Measurements from ENCODE around the gene ZNF311.

The ZNF311 gene

DNA sequence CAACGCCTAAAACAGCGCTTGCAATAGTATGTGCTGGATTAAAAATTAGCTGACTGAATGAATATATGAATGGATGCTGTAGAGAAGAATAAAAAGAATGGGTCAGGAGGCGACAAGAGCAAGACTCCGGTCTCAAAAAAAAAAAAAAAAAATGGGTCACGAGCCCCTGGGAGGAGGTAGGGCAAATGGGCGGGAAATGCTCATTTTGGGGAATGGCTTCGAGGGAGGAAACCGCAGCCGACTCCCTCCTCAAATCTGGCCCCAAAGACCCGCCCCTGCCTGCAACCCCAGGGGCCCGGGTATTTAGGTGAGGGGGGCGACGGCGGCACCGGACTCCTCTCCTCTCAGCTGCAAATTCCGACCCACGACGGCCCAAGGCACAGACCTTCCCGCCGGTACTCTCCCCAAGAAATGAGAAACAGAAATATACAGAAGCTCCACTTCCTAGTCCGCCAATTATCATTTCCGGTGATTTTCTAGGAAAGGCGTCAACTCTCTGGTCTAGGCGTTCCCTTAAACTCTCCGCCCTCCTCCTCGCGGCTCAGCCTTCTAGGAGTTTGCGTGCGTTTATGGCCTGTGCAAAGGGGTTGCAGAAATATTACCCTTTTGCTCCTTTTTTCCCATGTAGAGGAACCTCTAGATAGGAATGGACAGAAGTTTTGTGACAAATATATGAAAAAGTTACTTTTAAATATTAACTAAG, at the start of gene ZNF311:
ZNF311 (minus strand) TSS at position 133 of the 703 bp plus-strand sequence. CDS start 1,361 bp downstream, outside the sequence.
- peak; percentile 97 for DNase-seq

- no peak for DNase-seq
These were observed 46.6 kb upstream of the ZNF311 start for GRCh38 chr6:29051680-29052079.

DNA sequence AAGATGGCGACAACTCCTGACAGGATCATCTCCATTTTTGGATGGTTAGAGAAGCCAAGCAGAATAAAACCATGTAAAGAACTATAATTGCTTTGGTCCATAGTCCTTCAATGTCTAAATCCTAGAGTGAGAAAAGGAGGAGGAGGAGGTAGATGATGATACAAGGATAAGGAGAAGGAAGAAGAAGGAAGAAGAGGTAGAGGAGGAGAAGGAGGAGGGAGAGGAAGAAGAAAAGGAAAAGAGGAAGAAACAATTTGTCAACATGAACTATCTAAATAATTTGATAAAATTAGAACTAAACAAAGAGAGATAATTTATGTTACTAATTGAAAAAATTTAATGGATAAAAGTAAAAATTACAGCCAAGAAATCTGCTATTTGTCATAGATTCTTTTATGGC, 40.0 kb upstream of the ZNF311 start, which contains the start of gene OR2W1:
OR2W1 (minus strand) TSS at position 101 of the 400 bp plus-strand sequence; CDS start at position 101, 0 bp downstream.
- no peak for DNase-seq

- no peak for DNase-seq
These were observed 30.8 kb upstream of the ZNF311 start for GRCh38 chr6:29035951-29036350.

DNA sequence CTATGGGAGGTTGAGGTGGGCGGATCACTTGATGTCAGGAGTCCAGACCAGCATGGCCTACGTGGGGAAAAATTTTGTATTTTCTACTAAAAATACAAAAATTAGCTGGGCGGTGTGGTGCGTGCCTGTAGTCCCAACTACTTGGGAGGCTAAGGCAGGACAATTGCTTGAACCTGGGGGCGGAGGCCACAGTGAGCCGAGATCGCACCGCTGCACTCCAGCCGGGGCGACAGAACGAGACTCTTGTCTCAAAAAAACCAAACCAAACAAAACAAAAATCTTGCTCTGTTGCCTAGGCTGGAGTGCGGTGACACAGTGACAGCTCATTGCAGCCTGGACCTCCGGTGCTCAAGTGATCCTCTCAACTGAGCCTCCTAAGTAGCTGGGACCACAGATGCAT, 23.7 kb upstream of the ZNF311 start:
- no peak for DNase-seq

DNA sequence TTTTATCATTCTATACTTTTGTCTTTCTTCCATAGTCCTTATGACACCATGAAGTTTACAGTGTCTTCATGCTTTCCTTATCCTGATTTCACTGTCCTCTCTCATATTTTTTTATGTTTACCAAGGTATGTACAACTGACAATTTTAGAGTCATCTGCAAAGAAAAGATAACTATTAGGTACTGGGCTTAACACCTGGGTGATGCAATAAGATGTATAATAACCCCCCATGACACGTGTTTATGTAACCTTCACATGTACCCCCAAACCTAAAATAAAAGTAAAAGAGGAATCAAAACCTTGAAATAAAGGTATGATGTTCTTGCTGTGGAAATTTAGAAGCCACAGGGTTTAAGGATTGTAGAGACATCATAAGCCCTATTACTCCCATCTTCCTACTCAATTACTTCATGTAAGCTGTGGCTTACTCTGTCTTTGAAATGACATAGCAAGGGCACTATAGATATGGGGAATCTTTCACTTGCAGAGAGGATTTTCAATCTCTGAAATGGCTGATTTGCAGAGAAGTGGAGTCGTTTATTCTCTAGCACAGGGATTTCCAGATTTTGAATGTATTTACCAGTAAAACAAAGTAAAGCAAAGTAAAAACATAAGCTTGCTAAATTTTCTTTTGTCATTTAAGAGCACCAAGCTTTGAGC, 20.9 kb upstream of the ZNF311 start:
- no peak for DNase-seq

- DNase-seq, result no peak
These were observed 16.3 kb upstream of the ZNF311 start for GRCh38 chr6:29021434-29021833.

GRCh38 chr6:29019629-29020028, 14.5 kb upstream of the ZNF311 start:
- no peak for DNase-seq

DNA sequence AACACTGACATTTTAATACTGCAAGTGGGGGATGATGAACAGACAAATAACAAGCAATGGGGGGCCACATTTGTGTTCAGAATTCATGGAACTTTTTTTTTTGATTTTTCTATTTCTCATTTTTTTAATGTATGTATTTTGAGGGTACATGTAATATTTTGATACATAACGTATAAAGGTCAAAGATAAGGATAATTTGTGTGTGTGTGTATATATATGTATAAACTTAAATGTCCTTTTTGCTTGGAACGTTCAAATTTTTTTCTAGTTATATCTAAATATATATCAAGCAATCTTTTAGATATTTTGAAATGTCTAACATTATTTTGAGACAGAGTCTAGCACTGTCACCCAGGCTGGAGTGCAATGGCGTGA, 12.3 kb upstream of the ZNF311 start:
- DNase-seq, result no peak

DNA sequence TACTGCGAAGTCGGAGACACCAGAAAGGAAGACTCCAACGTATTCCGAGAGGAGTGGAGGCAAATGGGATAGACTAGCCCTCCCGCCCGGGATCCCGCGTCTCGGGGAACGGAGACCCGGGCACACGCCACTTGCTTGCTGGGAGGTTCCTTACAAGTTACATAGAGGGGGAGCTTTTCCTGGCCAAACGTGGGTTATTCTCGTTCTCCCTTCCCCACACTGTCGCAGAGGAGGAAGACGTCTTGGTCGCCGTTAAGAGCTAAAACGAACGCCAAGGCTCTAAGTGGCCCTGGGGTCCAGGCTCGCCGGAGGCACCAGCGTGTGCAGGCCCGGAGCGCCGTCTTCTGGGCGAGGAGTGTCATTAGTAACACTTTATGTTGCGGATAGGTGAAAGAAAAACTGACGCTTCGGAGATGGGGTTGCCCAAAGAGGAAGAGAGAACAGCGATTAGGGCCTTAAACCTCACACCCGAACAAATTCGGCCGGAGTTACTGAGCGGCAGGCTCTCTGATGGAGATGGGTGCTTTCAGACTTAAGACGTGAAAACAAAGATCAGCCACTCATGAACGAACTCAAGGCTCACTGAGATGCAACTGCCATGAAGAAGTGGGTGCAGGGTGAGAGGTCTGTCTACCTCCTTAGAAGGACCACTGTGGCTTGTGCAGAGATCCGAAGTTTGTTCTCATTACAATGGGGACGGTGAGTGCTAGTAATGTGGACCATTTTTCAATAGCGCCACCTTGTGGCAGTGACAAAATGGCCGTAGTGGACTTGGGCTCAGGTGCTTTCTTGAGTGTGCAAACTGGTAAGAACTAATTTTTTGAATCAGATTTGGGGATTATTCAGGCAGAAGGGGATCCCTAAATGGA, 11.7 kb upstream of the ZNF311 start:
- DNase-seq, result peak; percentile 95

DNA sequence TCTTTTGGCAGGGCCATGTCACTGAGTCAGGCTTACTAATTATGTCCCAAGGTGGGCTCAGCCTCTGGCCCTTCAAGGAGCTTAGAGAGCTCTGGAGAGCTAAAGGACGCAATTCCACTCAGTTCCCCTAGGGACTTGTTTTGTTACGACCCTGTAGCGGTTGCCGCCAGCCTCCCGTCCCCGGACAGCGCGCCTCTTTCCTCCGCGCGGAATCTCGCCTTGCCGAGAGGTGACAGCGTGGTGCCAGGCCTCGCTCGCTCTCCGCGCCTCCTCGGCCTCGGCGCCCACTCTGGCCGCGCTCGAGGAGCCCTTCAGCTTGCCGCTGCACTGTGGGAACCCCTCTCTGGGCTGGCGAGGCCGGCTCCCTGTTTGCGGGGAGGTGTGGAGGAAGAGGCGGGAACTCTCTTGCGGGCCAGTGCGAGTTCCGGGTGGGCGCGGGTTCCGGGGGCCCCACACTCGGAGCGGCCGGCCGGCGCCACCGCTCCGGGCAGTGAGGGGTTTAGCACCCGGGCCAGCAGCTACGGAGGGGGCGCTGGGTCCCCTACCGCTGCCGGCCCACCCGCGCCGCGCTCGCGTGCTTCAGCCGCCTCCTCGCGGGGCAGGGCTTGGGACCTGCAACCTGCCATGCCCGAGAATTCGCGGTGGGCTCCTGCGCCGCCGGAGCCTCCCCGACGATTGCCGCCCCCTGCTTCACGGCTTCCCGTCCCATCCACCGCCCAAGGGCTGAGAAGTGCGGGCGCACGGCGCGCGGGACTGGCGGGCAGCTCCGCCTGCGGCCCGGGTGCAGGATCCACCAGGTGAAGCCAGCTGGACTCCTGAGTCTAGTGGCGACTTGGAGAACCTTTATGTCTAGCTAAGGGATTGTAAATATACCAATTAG, 9.9 kb upstream of the ZNF311 start:
- DNase-seq, result no peak

- DNase-seq, result peak; percentile 94
These were observed 6.2 kb upstream of the ZNF311 start for GRCh38 chr6:29011276-29011734.

GRCh38 chr6:29009358-29009757, 4.2 kb upstream of the ZNF311 start:
- DNase-seq, result no peak

GRCh38 chr6:29008089-29008488, 3.0 kb upstream of the ZNF311 start:
- no peak for DNase-seq

- DNase-seq, result no peak
These were observed 8.1 kb downstream of the ZNF311 start for GRCh38 chr6:28996844-28997510.

GRCh38 chr6:28995093-28995650, 9.9 kb downstream of the ZNF311 start:
- DNase-seq, result no peak

DNA sequence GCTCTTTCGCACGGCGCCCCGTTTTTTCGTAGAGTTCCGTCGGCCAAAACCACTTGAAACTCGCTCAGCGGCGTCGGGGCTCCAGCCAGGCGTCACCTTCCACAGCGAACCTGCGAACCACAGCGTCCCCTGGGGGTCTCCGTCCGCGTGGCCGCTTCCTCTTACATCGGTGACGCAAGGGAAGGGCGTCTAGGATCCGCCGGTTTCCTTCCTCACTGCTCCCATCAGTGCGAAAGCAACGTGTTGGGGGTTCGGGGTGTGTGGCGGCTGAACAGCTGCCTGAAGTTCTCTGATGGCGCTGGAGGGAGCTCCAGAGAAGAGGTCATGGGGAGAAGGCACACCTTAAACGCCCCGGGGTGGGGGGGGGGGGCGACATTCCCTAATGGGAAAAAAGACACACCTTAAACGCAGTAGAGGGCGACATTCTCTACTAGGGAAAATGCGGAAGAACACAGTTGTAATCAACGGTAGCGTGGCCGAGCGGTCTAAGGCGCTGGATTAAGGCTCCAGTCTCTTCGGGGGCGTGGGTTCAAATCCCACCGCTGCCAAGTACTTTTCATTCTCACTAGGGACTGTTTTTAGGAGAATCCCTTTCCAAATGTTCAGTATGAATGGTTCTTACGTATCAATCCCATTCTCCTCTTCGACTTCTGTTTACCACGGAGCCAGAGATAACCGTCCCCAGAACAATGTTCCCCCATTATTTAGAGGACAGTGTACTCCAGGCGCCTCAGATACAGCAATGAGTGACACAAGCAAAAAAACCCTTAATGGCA, 16.4 kb downstream of the ZNF311 start:
- DNase-seq, result peak; percentile 69

DNA sequence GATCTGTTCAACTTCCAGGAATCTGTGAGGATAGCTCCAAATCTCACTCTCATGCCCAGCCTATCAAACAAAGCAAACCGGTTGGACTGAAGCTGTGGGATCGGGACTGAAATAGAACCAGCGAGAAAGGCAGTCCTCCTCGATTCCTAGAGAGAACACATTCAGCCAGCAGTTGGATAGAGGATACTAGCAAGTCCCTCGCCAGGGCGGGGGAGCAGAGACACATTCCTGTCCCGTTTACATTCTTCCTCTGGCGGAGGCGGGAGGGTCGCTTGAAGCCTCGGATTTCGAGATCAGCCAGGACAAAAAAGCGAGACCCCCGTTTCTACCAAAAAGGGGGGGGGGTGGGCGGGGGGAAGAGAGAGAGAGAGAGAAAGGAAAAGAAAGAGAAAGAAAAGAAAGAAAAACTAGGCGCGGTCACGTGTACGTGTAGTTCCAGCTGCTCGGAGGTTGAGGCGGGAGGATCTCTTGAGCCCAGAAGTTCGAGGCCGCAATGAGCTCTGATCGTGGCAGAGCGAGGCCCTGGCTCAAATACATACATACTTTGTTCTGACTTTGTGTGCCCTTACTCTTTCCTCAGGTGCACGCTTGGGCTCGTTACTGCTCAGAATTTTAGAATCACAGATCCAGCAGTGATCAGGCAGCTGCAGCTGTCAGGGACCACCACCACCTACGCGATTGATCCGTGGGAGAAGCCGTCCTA, 19.5 kb downstream of the ZNF311 start:
- peak; percentile 97 for DNase-seq

DNA sequence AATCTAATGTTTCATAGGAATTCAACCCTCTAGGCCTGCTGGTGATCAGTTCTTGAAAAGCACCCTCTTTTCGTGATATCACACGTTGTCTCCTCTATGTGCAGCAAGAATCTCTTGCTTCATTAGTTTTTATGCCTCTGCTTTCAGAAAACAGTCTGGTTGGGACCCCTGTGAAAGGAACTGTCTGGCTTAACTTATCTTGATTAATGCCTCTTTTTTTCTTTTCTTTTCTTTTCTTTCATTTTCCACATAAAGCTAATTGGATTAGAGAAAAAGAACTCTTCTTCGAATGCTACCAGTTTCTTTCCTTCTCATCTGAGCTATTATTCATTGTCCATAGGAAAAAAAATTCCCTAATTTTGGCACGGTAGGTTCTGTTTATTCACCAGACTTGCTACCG, 21.3 kb downstream of the ZNF311 start:
- DNase-seq, result peak; percentile 42

Measured in OCI-M1 (cell line).